Stimulated activated CD8-positive, alpha-beta memory T cell treated with anti-CD3 and anti-CD28 coated beads, Interleukin-2, amount 100 ng/mL, for 1 hour (primary cell): ENCODE data around the gene EBLN2.

Experiments
- DNase-seq, 2 donors: peaks; one replicate each; pipeline ENCODE4 v3.0.0-alpha.2; 2020; ENCODE audit warnings: low read depth in 2 of 2

EBLN2 gene

DNA sequence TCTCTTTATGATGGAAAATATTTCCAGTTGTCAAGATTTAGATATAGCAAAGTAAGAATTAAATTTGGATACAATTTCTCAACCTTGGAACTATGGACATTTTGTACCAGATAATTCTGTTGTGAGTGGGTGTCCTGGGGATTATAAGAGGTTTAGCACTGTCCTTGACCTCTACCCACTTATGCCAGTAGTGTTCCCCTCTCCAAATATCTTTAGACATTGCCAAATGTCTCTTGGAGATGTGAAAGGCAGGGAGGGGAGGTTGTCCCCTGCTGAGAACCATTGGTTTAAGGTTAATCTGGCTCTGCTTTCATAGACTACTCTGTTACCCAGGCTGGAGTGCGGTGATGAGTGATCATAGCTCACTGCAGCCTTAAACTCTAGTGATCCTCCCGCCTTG lies at the start of gene EBLN2:
Gene EBLN2 (plus strand): TSS at position 244 of the 400 bp plus-strand sequence. CDS start 423 bp downstream, outside the sequence.
- no peak for DNase-seq

DNA sequence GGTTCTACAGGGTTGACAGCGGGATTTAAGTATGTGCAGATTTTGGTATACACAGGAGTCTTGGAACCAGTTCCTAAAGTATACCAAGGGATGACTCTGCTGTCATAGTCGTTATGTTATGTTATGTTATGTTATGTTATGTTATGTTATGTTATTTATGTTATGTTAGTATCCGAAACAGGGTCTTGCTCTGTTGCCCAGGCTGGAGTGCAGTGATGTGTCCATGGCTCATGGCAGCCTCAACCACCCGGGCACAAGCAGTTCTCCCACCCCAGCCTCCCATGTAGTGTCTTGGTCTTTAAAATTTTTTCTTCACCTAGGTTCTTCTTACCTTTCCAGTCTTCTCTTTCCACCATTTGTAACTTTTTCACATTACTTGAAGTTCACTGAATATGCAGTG lies 43.2 kb upstream of the EBLN2 start:
- no peak for DNase-seq

DNA sequence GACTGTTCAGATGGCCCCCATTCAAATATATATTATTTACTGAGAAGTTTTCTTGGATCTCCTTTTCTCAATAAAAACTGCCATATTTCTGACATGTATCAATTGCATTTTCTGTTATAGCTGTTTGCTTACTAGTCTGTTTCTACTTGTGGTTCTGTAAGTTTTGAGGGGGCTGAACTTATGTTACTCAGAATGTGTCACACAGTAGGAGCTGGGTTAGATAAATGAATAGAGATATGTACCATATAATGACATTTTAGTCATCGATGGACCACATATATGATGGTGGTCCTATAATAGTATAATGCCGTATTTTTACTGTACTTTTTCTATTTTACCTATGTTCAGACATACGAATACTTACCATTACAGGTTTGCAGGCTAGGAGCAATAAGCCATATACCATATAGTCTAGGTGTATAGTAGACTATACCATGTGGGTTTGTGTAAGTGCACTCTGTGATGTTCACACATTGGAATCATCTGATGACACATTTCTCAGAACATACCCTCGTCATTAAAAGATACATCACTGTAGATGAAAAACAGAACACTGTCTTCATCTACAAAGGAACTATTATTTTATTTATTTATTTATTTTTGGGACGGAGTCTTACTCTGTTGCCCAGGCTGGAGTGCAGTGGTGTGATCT lies 42.5 kb upstream of the EBLN2 start:
- DNase-seq = no peak

DNA sequence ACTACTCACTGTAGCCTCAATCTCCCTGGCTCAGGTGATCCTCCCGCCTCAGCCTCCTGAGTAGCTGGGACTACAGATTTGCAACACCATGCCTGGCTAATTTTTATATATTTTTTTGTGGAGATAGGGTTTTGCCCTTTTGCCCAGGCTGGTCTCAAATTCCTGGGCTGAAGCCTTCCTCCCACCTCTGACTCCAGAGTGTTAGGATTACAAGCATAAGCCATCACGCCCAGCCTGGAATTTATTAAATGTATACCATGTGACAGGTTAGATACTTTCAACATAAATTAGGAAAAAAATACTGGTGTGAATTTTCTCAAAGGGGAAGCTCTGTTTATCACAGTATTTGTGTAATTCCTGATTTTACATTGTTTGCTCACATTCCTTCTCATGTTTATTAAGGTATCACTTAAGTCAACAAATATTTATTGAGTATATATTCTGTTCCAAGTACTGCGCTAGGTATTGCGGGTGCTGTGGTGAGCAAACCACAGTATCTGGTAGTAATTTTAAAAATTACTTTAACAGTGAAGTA lies 40.1 kb upstream of the EBLN2 start:
- DNase-seq = no peak

DNA sequence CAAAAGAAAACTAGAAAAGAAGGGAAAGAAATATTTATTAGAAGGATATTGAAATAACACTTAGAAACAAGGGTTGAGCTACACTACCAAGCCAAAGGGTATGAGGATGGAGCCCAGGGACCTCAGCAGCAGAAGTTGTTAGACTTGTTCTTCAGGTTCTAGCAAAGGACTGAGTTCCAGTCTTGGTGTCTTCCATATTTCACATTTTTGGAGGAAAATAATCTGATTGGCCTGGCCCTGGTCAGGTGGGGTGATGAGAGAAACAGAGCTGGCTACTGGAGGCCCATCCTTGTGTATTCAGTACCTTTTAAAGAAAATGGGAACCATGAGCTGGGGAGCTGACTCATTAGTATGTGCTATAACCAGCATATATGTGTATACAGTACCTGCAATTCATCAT lies 36.6 kb upstream of the EBLN2 start:
- DNase-seq = no peak

DNA sequence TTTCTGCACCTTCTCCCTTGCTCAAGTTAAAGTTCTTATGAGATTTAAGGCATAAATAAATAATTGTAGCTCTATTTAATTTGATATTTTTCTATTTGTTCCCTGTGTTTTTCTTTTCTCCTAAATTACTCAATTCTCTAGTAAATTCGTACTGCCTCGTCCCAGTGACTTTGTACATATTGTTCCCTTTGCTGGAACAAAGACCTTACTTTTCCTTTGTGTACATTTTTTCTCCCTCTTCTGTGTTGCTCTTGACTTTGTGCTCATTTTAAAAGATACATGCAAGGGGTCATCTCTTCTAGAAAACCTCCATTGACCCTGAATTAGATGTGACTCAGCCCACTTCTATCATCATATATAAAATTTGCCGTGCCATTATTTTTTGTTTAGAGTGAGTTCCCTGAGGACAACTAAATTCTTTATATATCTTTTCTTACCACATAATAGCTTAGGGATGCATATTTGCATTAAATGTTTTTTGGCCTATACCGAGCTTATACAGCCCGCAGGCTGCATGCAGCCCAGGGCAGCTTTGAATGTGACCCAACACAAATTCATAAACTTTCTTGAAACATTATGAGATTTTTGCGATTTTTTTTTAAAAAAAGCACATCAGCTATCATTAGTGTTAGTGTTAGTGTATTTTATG lies 35.2 kb upstream of the EBLN2 start:
- DNase-seq = no peak

DNA sequence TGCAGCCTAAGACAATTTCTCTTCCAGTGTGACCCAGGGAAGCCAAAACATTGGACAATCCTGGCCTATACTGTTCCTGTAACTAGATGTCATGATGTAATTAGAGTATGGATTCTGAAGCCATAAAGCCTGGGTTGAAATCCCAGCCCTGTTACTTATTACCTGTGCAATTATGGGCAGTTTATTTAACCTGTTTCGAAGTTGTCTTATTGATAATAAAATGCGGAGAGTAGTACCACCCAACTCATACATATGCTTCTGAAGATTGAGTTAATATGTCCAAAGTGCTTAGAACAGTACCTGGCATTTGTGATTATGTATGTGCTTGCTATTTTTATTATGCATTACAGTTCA lies 34.7 kb upstream of the EBLN2 start:
- DNase-seq = no peak

DNA sequence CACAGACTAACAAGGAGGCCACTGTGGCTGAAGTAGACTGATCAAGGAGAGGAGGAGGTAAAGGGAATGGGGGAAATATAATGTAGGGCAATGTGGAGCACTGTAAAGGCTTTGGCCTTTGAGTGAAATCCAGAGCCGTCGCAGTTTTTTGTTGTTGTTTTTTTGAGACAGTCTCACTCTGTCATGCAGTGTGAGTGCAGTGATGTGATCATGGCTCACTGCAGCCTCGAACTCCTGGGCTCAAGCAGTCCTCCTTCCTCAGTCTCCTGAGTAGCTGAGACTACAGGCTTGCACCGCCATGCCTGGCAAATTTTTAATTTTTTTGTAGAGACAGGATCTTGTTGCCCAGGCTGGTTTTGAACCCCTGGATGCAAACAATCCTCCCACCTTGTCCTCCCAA lies 32.7 kb upstream of the EBLN2 start:
- DNase-seq = no peak

DNA sequence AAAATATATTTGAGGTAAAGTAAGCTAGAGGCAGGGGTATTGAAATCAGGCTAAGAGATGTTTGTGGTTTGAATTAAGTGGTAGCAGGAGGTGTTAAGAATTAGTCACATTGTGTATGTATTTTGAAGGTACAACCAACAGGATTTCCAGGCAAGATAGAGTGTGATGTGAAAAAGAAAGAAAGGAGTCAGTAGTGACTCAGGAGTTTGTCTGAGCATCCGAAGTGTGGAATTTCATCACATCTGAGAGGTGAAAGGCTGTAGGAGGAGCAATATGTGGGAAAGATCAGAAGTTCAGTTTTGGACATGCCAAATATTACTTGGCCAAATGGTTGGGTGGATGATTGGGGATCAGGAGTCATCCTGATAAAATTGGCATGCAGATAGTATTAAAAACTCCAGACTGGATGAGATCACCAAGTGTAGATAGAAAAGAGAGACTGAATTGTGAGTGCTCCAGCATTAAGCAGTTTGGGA lies 32.1 kb upstream of the EBLN2 start:
- DNase-seq = no peak

DNA sequence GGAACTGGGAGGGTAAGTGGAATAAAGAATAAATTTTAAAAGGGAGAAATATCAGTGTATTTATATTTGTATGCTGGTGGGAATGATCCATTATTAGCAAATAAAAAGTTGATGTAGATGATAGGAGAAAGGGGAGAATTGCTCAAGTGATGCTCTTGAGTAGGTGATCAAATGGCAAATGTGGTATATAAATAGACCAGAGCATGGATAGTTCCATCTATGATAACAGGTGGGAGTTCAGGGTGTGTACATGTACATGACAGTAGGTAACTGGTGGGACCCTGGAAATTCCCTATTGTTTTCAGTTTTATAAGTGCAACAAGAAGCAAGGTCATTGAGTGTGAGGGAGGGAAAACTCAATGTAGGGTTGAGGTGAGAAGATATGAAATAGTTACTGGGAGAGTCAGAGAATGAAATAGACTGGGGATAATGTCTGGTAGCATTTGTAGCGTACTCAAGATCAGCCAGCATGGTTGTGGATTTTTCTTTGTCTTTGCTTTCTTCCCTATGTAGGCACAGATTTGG lies 31.3 kb upstream of the EBLN2 start:
- no peak for DNase-seq

DNA sequence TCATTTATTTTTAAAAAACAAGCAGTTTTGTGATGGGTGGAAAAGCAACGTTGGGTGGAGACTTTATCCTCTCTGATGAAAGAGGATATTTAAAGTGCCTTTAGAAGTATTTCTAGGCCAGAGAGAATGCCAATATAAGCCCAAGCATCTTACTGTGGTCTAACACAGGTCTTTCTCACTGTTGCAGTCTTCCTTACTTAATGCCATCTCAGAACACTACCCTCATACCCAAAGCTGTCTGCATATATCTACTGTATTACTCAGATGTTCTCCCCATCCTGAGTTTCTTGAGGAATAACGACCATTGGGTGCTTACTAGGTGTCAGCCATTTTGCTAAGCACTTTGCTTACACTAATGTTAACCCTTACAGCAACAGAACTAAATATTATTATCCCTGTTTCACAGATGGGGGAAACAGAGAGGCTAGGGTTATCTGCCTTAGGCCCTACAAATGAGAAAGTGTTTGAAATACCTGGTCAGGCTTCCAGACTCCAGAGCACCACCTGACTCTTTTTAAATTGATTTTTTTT lies 29.8 kb upstream of the EBLN2 start:
- no peak for DNase-seq

DNA sequence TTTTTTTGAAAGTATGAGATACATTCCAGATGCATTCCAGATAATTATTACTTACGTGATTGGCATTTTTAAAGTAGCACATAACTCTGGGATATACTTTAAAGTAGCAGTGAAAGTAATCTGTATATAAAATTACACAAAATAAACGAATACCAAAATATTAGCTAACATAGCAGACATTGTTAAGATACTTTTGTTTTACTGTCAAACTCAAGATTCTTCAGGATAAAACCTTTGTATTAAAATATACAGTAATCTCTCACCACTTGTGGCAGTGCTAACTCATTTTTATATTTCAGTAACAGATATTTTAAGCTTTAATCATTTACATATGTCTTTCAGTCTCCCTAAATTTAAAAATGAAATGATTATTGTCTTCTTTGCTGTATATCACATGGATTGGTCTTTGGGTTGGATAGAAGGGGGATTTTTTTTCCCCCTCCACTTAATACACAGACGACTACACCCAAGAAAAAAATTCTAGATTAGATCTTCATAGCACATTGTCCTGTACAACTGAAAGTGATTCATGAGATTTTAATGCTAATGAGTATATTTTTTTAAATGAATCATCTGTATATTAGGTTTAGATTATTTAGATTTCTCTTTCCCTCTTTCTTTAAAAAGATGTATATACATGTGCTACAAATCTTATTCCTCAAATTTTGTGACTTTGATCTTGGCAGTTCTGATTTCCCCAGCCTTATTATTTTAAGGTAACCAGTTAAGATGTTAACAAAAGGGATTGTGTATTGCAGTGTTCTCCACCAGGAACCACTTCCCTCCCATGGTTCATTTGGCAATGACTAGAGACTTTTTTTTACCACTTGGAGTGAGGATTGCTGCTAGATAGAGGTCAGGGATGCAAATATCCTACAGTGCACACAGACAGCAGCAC lies 24.5 kb upstream of the EBLN2 start:
- no peak for DNase-seq

DNA sequence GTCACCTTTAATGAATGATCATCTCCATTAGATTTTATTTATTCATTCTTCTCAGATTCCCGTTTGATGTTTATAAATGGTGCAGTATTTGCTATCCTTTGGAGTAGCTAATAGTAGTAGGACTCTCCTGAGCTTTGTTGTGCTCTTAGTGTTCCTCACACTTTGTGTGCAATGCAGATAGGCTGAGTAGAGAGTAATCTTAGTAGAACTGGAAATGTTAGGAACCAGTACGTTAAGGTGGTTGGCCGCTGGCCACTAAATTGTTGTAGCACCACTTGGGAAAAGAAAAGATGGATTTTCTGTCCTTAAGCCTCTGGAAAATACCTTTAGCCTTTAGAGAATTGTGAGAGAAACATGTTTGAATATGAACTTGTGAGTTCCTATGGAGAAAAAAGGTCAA lies 19.9 kb upstream of the EBLN2 start:
- DNase-seq = no peak

DNA sequence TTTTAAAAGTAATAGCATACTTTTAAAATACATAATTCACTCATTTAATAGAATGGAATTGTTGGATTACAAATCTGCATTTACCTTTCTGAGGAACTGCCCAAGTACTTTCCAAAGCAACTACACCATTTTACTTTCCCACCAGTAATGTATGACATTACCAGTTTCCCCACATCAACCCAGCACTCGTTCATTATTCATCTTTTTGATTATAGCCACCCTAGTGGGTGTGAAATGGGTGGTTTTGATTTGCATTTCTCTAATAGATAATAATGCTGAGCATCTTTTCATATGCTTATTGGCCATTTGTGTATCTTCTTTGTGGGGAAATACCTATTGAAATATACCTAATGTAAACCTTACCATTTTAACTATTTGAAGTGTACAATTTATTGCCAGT lies 18.0 kb upstream of the EBLN2 start:
- DNase-seq = no peak

DNA sequence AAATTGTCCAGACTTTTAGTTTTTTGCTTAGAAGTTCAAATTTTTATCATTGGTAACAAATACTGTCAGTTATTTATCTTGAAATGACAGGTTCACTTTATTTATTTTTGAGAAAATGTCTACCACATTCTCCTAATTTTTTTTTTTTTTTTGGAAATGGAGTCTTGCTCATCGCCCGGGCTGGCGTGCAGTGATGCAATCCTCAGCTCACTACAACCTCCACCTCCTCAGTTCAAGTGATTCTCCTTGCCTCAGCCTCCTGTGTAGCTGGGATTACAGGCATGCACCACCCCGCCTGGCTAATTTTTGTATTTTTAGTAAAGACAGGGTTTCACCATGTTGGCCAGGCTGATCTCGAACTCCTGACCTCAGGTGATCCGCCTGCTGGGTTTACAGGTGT lies 16.1 kb upstream of the EBLN2 start:
- no peak for DNase-seq

DNA sequence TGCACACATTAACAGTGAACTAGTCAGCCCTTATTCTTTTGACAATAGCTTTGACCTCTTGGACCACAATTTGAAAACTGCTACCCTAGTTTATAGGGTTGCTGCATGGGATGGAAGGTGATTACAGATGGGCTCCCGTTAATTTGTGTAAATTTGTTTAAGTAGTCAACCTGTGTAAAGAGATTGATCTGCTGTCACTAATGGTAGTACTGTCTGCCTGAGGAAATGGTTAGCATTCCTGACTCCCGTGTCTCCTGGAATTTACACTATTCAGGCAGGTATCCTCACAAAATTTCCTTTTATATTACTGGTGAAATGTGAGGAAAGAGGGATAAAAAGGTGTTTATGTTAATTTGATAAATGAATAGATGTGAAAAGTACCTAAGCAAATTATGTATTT lies 15.3 kb upstream of the EBLN2 start:
- no peak for DNase-seq

DNA sequence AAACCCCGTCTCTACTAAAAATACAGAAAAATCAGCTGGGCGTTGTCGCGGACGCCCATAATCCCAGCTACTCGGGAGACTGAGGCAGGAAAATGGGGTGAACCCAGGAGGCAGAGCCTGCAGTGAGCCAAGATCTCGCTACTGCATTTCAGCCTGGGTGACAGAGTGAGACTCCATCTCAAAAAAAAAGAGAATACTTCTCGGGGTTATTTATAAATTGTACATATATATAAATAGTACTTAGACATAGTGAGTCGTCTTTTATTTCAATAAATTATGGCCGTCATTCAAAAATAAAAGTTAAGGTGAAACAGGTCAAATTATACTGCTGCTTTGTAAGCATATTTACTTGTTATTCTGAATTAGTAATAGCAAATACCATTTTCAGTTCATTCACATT lies 12.1 kb upstream of the EBLN2 start:
- DNase-seq = no peak

DNA sequence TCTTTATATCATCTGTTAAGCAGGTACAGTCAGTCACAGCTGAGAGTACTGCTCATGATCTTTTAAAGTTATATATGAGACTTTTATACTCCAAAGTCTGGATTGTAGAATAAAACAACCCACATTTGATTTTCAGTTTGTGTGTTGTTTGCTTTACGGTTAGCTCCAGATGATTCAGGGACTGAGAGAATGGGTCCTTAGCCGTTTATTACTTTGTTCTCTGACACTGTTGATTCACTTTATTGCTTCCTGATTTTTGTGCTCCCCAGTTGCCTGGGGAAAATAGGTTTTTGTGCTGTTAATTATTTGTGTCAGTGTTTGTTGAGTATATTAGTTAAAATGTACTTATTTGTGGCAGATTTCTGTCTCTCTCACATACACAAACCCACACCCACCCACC lies 8.6 kb upstream of the EBLN2 start:
- DNase-seq = no peak

DNA sequence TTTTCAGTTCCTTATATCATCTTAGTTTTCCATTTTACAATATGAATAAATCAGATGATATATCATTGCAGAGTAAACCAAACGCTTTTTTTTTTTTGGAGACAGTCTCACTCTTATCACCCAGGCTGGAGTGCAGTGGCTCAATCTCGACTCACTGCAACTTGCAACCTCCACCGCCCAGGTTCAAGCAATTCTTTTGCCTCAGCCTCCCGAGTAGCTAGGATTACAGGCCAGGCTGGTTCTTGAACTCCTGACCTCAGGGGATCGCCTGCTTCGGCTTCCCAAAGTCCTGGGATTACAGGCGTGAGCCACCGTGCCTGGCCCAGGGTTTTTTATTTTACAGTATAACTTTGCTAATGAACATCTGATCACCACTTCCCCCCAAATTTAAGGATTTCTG lies 5.9 kb upstream of the EBLN2 start:
- no peak for DNase-seq

DNA sequence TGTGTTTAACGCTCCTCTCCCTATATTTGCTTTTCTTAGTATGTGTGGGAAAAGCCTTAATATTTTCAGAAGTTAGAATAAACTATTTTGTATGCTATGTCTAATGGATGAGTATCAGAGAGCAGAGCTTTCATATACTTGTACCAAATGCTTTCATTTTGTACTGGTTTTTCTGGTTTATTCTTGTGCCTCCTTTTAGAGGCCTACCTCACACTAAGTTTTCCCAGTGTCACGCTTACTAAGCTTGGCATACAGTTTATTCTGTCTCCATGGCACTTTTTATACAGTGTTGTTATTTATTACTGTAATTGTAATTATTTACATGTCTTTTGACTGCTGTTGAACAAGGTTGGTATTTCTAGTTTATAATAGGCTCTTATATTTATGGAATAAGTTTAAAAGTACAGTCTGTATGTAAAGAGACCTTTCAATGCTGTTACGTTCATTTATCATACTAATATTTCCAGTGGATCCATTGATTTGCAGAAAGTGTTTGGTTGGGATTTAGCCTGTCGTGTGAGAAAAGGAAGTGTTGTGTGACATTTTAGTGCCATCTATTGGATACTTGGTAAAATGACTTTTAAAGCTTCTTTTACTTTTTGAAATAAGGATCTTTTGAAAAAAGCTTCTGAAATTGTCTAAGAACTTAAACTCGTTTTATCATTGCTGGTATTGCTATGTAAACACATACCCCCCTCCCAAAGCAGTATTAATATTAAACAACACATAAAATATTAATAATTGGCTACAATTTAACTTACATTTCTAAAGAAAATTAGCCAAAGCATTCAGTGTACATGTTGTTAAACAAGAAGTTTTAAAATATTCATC lies 5.2 kb upstream of the EBLN2 start:
- DNase-seq = no peak

DNA sequence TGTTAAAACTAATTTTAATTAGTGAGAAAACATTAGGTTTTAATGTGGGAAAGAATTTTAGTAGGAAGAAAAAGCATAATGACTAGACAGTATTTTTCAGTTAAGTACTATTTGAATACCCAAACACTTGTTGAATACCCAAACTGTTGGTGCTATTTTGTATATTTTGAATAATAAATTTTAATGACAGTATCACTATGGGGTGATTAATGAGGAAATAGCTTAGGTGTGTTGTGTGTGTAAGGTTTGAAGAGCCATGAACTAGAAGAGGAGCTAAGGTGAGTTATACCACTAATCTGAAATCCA lies 4.7 kb upstream of the EBLN2 start:
- DNase-seq = no peak
